ENCODE measurements around the gene TFEB.

TFEB gene

DNA sequence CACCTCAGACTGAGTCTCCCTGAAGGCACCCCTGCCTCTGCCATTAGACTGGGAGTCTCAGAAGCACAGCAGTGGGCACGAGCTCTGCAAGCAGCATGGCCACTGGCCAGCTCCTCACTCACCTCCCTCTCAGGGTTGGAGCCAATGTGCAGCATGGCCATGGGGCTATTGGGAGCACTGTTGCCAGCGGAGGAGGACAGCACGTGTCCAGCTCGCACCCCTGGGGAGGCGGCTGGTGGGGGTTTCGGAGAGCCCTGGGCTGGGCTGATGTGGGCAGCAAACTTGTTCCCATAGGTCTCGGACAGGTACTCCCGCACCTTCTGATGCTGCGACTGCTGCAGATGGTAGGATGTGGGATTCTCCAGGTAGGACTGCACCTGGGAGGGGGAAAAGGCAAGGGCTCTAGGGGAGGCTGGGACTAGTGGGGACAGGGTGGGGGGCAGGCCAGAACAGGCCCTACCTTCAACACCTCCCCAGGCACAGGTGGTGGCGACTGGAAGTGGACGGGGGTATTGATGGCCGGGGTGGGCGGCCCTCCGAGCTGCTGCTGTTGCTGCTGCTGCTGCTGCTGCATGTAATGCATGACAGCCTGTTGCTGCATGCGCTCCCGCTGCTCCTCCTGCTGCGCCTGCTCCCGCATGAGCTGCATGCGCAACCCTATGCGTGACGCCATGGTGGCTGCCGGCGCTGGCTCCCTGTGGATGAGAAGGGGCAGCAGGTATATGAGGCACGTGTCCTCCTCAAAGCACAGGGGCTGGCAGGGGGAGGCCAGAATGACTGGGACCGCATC, 44.7 kb downstream of the TFEB start:
- no peak for DNase-seq (ENCODE audit: low spot score)

DNA sequence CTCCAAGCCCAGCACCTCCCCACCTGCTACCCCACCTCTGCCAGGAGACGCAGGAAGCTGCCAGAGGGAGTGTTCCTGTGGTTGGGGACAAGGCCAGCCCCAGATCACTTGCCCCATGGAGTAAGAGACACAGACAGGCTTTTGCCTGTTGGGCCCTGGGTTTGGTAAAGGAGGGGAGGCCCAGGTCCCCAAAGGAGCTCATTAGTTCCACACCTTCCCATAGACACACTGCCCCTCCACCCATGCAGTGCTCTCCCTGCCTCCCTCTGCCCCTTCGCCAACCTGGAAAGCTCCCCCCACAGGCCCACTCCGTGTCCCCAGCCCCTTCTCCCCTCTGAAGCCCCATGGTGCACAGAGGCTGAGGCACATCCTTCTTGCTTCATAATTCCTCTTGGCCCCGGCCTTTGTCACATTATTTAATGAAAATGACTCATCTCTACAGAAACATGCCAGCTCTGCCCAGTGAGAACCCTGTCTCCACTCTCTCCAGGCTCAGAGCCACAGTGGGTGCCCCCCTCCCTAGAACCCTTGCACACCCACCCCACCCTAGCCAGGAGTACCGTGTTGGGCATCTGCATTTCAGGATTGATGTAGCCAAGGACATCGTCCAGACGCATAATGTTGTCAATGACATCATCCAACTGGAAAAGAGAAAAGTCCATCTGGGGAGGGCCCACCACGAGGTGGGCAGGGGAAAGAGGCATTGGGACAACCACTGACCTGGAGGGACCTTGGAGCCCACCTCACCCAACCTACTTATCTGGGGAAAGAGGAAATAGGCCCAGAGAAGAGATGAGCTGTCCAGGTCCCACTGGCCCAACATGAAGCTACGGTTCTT, 46.0 kb downstream of the TFEB start:
- no peak for DNase-seq (ENCODE audit: low spot score)

DNA sequence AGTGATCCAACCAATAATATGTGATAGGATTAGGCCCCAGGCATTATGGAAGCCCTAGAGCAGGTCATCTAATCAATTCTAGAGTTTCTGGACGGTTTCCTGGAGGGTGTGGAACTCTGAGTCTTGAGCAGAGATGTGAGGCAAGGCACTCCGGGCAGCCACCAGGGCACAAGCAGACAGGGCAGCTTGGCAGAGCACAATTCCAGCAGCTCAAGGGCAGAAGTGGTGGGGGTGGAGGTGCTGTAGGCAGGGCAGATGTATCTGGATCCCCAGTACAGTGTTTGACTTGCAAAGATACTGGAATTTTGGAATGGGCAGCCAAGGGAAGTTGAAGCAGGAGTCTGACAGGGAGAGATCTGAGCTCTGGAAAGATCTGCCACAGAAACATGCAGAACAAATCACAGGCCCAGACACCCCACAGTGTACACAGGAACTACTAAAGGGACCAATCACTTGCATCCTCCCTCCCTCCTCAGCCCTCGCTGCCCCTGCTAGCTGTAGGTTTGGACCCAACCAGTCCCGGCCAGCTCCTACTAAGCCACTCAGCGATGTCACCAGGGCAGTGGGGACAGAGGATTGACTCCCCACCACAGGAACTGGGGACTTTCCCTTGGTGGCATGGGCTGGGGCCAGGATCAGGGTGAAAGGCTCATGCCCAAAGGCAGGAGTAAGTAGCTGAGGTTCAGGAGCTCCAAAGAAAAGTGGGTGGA, 47.0 kb downstream of the TFEB start:
- DNase-seq (ENCODE audit: low spot score) = no peak

DNA sequence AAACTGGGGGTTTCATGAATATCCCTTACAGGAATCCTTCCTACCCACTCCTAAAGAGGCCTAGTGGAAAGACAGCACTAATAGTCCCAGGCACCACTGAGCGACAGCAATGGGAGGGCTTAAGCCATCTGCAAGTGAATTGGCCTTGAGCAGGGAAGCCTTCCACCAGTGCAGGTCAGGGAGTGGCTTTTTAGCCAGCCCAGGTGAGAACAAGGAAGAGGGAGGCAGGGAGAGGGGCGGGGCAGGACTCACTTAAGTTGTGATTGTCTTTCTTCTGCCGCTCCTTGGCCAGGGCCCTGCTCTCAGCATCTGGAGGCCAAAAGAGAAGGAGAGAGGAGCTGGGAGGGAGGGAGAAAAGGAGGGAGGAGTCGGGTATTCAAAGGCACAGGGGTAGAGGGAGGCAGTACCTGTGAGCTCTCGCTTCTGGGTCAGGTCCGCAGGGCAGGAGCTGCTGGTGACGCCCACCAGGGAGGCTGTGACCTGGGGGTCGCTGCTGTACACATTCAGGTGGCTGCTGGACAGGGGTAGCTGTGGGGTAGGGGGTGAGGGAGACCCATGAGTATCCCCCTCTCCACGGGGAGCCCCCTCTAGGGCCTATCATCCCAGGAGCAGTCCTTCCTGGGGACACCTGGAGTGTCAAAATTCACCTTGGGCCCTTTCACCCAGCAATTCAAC, 47.8 kb downstream of the TFEB start:
- DNase-seq (ENCODE audit: low spot score) = no peak

DNA sequence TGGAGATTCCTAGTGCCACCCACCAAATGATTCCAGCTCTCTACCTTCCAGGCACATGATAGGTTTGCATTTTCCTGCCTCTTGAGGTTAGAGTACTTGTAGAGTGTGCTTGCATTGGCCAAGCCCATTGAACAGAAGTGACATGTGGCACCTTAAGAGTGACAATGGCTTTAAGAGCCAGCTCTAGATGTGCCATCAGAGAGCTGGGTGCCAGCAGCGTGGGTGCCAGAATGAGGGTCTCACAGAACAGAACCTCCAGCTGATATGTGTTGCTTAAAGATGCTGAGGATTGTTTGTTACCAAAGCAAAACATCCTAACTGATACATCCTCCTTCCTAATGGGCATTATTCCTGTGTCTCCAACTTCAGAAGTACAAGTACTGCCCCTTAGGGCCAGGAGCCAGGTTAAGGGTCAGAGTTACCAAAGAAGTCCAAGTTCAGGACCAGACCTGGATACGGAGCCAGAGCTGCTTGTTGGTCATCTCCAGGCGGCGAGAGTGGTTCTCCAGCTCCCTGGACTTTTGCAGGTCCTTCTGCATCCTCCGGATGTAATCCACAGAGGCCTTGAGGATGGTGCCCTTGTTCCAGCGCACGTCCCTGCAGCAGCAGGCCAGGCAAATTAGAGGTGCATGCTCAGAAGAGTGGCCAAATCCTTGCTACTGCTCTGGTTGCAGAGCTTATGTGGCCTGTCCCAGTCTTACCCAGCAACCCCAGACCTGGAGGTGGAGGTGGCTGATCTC, 49.6 kb downstream of the TFEB start:
- DNase-seq (ENCODE audit: low spot score) = no peak

DNA sequence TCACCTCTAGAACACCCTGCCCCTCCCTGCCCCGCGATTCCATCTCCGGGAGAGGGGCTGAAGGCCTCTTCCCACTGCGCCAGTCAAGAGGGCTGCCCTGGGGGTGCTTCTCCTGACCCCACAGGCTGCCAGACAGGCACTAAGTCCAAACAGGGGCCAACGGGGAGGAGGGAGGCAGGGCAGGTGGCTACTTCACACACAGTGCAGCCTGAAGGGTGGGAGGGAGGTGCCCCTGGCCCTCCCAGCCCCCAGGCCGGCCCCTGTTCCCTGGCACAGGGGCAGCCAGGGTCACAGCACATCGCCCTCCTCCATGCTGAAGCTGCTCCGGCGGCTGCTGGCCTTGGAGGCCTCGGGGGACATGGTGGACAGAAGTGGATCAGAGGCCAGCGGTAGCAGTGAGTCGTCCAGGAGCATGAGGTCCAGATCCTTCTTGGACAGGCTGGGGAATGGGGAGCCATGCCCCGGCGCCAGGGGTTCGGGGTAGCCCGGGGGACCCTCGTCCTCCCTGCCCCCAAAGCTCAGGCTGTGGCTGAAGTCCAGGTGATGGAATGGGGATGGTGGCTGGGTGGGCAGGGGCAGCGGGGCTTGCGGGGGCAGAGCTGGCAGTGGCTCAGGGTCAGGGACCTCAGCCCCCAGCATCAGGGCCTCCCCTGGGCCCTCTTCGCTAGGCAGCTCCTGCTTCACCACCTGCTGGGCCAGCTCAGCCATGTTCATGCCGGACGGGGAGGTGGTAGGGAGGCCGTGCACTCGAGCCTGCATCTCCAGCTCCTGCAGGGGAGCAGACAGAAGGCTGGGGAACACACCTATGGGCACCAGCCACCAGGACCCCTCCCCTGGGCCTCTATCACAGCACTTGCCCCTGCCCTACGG, 50.9 kb downstream of the TFEB start:
- no peak for DNase-seq (ENCODE audit: low spot score)

DNA sequence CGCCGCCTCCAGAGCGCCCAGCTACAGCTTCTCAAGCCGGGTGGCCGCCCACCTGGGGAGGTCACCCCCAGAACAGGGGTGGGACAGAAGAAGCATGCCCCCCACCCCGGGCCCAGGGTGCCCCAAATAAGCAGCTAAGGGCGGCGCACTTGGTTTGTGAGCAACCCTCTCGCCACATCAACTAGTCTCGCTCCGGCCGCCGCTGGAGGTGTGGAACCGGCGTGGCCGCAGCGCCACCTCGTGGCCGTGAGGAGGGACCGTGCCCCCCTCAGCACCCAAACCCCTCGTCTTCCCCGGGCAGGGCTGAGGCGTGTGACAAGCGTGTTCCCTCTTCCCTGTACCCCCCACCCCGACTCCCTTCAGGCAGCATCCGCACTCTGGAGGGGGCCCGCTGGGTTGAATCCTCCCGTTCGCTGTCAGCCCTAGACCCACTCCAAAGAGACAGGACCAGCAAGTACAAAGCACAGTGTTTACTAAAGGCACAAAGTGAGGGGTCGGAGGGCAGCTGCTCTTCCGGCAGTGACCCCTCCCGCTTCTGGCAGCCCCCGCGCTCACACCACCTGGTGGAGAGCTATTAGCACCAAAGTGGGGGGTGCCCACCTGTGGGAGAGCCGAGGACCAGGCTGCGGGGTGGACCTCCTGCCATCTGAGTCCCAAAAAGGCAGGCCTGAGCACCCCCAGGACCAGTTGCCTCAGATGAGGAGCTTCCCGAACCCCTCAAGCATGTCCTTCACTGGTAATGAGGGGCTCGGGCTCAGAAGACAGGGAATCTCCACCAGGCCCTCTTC, 51.7 kb downstream of the TFEB start:
- DNase-seq (ENCODE audit: low spot score) = peak; percentile 71

DNA sequence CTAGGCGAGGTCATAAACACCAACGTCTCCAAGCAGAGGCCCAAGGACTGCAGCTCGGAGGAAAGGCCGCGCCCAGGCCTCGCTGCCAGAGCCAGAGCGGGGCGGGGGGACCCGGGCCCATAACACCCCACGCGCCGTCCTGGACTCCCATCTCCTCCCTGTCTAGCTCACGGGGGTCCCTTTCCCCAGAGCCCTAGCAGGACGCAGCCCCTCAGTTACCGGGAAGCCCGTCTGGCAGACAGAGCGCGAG, 52.2 kb downstream of the TFEB start:
- DNase-seq (ENCODE audit: low spot score) = no peak

DNA sequence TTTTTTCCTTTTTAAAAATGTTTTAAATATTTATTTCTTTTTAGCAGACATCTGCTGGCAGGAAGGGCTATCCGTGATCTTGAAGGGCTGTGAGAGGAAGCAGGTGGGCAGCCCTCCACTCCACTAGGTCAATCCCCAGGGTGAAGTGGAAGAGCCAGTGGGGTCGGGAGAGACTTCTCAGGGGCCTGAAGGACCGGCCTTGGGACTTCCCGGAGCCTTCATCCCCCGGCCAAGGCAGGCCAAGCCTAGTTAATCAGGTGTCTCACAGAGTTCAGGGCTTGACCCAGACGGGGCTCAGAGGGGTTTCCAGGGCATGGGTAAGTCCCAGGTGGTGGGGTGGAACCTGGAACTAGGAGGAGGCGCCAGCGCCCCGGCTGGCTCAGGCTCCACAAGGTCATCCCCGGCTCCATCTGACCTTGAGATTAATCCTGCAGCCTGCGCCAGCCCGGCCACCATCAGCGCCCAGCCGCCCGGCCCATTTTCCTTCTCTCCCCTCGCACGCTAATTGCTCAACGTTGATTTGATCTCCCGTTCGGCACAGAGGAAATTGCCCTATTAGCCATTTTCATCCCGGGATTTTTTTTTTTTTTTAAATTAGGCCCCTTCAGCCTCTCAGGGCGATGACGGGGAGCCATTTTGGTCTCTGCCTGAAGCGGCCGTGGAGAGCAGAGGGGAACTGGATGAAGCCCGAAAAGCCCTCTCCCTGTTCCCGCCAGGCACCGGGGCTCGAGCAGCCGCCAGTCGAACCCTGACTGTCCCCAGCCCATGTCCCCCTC, 52.7 kb downstream of the TFEB start:
- no peak for DNase-seq (ENCODE audit: low spot score)

DNA sequence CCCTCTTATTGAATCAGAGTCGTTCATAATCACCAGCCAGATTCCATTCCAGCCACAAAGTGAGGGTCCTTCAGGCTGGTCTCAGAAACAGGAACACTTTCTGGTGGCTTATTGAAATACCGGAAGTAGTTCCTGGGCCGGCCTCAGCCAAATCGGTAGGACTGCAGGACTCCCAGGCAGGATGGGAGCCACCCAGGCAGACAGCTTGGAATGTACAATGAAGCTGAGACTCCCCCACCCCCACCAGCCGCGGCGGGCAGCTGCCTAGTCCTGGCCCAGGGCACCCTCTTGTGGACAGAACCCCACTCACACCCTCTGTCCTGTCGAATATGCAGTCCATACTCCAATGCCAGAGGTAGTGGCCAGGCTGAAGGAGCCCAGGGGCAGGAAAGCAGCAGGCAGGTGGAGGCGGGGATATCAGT, 53.3 kb downstream of the TFEB start:
- DNase-seq (ENCODE audit: low spot score) = peak; percentile 56

DNA sequence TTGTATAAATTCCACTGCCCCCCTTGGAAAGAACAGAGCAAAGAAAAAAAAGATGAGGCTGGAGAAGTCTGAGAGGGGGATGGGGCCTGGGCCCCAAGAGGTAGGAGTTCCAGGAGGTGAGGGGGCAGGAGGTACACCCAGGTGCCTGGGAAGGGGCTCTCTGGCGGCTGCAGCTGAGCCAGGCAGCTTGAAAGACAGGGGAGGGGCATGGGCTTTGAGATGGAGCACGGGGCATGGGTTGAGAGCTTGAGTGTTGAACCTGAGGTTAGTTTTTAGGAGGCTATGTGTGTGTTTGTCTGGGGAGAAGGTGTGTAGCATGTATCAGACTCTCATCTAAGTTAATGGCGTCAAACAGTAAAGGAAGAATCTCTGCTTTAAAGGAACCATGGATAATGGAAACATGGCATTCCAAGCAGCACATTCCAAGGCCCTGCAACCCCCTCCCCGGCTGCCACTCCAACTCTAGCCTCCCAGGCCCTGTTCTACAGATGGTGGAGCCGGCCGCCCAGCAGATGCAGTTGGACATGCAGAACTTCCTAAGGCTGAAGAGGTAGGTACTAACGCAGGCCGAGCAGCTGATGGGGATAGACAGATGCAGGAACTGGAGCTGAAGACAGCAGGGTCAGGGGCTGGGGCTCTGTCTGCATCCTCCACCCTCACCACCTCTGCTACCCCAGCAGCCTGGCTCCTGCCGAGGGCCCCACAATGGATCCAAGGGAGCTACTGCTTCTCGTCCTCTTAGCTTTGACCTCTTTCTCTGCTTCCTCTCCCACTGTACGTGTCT, 55.0 kb downstream of the TFEB start:
- no peak for DNase-seq (ENCODE audit: low spot score)

DNA sequence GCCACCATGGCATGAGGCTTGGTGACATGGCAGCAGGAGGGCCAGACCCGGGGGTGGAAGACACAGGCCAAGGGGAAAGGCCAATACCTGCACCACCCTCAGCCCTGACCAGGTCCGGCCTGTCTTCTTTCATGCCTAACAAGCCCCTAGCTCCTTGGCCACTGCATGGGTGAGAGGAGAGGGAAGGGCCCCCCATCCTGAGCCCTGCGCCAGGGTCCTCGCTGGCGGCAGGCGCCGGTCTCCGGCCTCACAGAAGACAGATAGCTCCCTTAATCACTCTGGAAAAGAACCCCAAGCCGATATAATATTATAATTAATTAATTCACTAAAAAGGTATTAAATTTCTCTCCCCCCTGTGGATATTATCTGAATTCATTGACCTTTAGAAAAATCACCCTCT, 55.7 kb downstream of the TFEB start:
- DNase-seq (ENCODE audit: low spot score) = no peak

DNA sequence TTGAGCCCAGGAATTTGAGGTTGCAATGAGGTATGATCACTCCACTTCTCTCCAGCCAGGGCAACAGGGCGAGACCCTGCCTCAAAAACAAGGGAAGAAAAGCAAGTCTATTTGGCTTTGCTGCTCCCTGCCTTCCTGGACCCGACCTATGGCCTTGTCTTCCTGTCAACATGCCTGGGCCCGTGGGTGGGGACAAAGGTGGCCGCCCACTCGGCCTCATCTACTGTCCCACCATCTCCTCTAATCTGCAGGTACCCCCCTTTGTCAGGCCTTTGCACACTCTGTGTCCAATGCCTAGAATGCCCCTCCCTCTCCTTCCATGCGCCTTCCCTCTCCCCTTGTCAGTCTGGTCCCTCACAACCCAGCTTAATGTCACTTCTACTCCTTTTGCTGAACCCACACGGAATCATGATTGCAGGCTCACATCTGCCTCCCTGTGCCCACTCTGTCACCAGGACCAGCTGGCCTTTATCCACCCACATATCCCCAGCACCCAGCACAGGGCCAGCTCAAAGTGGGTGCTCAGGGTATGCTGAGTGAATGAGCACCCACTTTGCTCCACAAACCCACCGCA, 56.8 kb downstream of the TFEB start:
- no peak for DNase-seq (ENCODE audit: low spot score)

DNA sequence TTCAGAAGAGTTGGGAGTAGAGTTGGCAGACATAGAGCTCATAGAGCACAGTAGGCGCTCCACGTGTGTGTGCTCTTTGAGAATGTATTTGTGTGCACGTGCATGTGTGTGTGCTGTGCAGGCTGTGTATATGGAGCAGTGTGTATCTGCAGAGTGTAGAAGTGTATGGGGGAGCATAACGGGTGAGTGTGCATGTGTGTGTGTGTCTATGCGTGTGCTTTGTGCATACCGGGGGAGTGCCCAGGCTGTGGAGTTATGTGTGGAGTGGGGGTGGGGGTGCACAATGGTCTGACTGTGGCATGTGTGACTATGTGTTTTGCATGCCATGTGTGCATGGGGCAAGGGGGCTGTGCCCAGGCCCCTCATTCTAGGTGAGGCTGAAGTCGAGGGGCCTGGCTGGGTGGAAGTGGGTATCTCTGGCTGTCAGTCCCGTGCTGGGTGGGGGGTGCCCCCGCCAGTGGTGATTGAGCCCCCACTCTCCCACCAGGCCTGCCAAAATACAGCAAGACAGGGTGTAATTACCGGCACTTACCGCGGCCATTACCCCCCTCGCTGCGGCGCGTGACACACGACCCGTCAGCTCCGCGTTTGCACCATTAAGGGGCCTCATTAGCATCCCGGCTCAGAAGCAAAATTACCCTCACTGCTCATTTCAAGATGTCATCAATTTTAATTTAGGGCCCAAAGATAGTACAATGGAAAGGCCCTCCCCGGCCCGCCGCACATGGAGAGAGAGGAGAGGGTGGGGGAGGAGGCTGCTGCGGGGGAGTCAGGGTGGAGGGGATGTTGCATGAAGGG, 58.1 kb downstream of the TFEB start:
- DNase-seq (ENCODE audit: low spot score) = no peak

DNA sequence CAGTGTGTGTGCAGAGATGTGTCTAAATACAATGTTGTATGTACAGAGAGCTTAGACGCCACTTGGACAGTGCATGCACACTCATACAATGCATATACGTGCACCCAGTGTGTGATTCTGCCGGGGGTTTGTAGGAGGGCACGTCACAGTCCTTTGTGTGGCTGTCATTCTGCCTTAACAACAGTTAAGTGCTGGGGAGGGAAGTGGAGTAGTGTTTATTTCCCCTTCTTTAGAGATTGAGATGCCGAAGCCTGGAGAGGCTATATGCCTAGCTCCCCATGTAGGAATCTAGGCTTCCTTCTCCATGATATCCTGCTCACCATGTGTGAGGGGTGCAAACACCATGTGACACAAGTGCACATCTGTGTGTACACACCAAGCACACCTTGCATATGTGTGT, 59.0 kb downstream of the TFEB start:
- no peak for DNase-seq (ENCODE audit: low spot score)

DNA sequence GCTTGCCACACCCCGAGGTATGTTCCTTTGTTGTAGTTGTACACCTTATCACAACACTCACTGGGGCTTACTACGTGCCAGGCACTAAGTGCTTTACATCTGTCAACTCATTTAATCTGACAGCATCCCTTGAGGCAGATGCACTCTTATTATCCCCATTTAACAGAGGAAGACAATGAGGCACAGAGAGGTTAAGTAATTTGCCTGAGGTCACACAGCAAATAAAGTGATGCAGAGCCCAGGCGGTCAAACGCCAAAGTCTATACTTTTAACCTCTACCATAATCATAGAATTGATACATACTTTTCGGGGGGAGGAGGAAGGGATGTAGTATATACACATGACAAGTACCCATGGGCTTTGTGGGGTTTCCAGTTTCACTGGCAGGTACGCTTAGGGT, 59.4 kb downstream of the TFEB start:
- DNase-seq (ENCODE audit: low spot score) = no peak

DNA sequence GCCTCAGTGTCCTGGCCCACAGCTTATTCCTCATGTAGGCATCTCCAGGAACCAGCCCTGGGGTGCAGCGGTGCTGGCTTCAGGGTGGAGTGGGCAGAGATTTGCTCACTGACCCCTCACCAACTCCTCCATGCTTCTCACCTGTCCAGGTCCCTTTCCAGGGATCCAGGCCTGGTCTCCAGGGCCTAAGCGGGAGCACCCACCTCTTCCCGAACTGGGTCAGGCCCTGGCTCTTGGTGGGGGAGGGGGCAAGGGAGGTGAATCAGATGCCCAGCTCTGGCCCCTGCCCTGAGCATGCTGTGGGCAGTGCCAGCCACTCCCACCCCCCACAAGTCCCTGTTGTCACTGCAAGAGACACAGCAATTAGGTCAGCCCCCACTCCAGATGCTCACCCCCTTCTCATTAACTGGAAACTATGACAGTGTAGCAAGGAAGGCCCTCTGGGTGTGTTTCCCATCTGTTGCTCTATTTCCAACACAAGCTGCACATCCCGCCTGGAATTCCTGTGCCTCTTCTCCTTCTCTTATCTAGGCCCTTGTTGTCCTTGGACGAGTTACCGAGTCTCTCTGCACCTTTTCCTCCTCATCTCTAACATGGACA, 60.1 kb downstream of the TFEB start:
- no peak for DNase-seq (ENCODE audit: low spot score)
